NAMALWA (cell line): ENCODE results near the gene MMP24.

Experiments
- DNase-seq: peaks from one replicate; pipeline ENCODE4 v3.0.0-alpha.2; 2015; ENCODE audit warnings: low spot score

MMP24 gene

DNA sequence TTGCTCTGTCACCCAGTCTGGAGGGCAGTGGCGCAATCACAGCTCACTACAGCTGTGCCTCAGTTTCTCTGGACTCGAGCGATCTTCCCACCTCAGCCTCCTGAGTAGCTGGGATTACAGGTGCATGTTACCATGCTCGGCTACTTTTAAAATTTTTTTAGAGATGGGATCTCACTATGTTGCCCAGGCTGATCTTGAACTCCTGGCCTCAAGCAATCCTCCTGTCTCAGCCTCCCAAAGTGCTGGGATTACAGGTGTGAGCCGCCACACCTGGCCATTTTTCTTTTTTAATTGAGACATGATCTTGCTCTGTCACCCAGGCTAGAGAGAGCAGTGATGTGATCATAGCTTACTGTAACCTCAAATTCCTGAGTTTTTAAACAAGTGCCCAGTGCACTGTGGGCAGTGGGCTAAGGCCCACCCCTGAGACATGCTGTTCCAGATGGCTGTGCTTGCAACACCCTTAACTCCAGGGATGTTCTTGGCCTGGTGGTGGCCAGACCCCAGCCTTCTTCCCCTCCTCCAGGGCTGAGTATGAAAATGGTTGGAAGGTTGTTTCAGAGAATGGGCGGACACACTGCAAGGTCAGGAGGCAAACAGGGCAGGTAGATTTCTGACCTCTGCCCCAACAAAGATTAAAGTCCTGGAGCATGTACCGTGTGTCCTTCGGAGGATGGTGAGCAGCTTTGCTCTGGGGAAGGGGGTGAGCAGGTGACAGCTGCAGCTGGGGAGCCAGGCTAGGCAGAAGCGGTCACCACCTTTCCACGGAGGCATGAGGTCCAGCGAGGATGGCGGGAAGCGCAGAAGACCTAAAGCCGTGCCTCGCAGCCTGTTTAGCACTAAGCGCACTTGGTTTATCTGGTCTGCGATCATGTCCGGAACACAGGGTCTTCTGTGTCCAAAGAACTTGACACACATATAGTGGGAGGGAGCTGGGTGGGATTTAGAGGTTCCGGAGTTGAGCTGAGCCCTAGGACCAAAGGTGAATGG, 67.1 kb downstream of the MMP24 start:
- no peak for DNase-seq

DNA sequence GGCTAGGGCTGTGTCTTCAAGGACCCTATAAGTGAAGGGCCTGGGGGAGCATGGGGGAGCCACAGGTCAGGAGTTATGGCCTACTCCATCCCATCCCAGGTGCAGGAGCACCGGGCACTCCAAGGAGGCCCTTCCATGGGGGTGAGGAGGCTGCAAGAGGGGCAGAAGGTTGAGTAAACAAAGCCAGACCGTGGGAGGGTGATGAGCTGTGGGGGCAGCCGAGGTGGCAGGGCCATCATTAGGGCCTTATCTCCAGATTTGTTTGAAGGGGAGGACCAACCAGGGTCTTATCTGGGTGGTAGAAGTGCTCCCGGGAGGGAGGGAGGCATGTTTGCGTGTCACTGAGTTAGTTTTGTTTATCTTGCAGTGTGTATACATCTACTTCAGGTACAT, 67.8 kb downstream of the MMP24 start:
- no peak for DNase-seq

DNA sequence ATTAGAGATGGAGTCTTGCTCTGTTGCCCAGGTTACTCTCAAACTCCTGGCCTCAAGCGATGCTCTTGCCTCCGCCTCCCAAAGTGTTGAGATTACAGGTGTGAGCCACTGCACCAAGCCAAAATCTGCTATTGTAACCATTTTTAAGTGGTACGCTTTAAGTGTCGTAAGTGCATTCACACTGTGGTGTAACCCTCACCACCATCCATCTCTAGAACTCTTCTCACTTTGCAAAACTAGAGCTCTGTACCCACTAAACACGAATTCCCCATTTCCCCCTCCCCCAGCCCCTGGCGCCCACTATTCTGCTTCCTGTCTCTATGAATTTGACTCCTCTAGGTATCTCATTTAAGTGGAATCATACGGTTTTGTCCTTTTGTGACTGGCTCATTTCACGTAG, 68.6 kb downstream of the MMP24 start:
- no peak for DNase-seq

DNA sequence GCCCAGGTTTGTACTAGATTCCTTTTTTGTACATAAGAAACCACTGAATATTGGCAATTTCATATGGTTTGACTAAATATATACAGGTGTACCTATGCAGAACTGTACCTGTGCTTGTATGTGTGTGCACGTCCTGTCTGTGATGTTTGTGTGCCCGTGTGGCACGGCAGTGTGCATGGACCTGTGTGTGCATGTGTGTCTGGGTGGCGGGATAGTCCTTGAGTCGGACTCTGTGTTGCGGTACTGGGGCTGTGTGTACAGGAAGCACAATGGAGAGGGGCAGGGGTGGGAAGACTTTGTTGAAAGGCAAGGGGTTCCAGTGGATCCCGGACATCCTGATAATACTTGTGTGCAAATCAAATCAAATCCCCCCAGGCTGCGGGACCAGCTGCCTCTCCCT, 69.2 kb downstream of the MMP24 start:
- no peak for DNase-seq

DNA sequence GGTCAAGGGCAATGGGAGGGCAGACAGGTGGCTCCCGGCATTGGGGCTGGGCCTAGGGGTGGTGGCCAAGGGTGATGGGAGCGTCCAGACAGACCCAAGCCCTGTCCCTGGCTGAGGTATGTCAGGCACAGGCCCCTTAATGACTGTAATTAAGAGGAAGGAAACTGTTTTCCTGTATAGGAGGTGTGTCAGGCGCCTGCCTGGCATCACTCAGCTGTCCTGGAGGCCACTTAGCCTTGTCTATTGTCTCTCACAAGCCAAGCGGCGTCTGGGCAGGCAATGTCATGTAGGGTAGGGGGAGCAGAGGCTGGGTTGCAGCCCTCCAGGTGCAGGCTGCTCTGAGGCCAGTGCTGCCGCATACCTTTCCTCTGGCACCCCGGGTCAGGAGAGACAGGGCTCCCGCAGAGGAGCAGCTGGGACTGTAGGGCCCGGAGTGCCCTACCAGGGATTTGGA, 69.6 kb downstream of the MMP24 start:
- no peak for DNase-seq

DNA sequence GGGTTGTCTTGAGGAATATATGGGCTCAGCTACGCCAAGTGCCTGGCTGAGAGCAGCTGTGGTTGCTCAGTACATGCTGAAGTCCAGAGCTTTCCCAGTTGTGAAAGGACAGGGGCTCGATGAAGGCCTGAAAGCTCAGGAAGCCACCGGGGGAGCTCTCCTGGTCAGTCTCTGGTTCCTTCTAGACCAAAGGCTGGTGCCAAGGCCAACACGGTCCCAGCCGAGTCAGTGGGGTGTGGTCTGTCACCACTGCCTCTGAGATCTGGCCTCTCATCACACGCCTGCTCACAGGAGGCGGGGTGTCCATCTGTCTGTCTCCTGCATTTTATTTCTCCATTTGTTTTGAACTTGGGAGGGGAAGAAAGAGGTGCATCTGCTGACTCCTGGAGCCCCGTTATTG, 70.7 kb downstream of the MMP24 start:
- no peak for DNase-seq

DNA sequence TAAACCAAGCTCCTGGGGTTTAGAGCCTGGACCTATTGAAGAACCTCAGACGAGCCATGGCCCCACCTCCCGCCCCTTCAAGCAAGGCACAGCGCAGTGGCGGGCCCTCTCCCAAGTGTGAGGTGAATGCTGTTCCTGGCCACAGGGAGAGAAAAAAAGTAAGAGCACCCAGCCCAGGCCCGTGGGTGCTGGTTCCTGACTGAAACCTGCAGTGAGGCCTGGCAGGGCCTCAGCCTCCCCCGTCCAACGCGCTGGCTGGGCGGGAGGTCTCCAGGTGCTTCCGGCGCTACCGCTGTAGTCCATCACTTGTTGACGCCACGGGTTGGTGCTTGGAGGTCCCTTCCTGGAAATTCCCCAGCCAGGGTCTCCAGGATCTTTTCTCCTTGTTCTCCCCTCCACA, 71.2 kb downstream of the MMP24 start:
- no peak for DNase-seq

DNA sequence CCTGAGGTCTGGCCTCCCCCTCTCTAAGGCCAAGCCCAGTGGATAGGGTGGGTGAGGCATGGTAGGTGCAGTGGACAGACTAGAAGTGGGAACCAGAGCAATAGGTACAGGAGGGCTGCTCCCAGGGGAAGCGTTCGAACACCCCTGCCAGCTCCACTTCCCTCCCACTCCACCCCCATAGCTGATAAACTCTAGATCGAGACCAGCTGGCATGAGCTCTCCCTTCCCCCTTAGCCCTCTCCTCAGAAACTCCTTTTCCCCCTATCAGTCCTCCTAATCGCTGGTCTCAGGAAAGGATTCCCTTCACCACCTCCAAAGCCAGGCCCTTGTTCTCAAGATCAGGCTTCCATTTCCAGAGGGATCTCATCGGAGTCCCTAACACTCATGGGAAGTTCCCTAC, 71.8 kb downstream of the MMP24 start:
- DNase-seq = no peak

DNA sequence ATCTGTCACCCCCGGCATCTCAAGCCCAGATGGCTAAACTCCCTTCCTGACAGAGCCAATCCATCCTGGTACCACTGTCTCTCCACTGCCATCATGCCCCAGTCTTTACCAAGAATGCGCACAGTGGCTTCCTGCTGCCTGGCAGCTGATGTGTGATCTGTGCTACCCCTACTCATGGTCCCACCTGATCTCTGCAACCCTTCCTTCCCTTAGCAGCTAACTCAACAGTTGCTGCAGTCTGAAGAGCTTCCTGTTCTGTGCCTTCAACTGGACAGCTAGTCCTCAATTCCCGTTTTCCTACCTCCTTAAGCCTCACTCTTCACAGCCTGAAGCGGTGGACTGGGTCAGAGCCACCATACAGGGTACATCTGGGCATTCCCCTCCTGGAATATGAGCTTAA, 73.3 kb downstream of the MMP24 start:
- DNase-seq = no peak

DNA sequence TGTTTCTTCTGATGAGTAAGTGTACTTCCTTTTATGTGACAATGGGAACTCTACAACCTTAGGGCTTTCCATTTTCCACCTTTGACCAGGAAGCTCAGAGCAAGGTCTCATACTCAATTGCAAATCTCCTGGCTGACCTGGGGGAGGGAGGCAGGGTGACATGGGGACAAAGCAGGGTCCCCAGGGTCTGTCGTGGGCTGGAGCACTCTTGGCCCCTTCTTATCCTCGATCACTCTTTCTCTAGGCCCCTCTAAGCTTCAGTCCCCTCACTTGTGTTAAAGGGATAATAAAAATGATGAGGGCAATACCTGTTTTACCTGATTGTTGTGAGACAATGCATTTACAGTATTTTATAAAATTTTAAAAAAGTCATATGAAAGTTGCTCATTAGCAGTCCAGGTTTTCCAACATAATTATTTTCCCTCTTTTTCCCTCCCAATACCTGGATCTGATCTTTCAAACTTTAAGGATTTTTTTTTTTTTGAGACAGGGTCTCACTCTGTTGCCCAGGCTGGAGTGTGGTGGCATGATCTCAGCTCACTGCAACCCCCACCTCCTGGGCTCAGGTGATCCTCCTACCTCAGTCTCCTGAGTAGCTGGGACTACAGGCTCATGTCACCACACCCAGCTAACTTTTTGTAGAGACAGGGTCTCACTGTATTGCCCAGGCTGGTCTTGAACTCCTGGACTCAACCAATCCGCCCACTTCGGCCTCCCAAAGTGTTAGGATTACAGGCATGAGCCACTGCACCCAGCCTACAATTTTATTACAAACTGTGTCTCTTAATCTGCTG, 74.2 kb downstream of the MMP24 start:
- no peak for DNase-seq

DNA sequence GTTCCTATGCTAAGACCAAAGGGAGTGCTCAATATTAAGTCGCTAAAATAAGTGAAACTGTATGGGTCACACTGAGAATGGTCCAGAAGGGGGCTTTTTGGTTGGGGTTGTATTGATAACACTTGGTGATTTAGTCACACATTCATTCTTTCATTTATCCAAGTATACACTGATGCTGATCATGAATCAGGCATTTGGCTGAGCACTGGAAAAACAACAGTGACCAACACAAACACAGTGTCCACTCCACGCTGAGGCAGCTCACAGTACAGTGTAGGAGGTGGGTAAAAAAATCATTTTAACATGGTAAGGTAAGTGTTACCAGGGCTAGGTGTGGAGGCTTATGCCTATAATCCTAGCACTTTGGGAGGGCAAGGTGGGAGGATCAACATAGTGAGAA, 74.9 kb downstream of the MMP24 start:
- DNase-seq = no peak

DNA sequence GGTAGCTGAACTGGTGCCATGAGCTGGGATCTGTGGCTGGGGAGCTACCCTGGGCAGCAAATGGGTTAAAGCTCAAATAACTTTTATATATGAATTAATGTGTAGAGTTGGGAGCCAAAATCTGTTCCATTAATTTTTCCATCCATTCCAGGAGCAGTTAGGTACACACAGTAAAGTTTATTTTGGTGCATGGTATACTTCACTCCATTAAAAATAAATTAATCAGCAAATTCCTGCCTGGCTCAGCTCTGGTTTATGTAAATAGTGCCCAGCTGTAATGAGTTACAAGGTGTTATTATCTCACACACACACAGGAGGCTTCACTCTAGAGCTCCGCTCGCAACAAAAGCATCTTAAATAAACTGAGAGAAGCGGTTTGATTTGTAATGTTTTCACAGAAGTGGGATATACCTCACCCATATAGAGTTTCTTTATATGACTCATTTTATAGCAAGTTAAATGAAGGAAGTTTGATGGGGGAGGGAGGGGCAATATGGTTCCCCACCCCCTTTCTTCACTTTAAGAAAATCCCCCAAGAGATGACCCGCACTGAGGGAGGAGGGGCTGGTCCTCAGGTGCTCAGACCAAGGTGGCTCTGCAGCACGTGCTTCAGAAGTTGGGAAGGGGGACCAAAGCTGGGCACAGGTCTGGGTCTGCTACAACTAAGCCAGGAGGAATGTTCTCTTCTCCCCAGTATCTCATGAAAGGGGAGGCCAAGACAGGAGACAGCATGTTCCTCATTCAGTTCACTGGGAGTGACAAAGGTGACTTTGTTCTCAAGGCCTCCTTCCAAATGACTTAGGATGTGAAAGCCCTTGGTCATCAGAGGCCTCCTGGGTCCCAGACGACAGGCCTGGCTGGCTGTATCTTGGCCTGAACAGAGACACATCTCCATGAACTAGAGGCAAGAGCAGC, 76.2 kb downstream of the MMP24 start:
- DNase-seq = no peak

DNA sequence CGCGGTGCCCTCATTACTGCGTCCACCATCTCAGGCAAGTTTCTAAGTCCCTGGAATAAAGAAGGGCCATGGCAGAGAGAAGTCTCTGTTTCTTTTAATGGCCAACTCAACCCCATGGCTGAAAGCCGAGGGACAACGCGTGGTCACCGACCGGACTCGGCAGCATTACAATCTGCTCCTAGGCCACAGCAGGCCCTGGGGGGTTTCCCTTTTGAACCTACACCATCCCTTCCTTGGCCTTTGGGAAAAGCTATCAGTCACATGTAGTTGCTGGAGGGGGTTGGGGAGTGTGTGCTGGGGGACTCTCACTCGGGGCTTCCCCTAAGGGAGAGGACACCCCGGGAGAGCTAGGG, 76.9 kb downstream of the MMP24 start:
- no peak for DNase-seq

DNA sequence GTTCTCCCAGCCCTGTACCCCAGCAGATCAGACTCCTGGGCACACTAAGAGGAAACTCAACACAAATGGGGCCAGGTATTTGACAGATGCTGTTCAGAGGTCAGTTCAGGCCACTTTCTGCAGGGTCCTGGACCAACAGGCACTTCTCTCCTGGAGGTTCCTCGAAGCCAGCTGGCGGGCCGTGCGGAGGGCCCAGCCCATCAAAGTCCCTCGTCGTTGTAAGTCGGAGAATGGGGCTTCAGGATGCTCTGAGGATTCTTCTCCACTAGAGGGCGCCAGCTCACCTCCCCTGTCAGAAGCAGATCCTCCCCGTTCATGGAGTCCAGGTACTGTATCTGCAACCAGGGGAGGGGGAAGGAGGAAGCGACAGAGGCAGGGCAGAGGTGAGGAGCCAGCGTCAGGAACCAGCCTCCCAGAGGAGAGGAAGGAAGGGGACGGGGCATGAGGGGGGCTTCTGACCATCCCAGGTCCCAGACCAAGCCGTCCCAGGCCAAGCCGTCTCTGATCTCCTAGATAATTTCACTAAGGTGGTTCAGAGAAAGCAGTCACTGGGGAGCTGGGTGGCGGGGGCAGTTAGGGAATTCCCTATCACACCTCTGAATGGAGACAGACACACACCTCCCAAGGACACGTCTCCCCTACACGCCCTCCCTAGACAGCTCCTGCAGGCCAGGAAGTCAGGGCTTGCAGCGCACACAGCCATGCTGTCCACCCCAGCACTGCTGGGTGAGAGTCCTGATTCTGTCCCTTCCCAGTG, 77.4 kb downstream of the MMP24 start:
- DNase-seq = peak; percentile 91

DNA sequence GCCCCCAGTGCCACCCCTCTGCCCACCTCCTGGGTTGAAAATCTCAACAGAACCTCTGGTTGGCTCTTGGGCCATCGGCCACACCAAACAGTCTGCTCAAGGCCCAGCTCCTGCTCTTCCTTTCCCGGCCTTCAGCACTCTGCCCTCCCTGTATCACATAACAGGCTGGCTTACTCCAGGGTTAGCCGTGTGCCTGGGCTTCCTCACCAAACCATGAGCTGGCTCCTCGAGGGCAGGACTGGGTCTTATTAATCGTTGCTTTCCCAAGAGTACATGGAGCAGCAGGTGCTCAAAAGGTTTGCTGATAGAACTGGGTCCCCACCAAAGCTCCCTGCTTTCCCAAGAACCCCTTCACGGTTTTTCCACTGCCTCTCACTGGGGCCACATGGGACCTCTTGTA, 78.5 kb downstream of the MMP24 start:
- no peak for DNase-seq

DNA sequence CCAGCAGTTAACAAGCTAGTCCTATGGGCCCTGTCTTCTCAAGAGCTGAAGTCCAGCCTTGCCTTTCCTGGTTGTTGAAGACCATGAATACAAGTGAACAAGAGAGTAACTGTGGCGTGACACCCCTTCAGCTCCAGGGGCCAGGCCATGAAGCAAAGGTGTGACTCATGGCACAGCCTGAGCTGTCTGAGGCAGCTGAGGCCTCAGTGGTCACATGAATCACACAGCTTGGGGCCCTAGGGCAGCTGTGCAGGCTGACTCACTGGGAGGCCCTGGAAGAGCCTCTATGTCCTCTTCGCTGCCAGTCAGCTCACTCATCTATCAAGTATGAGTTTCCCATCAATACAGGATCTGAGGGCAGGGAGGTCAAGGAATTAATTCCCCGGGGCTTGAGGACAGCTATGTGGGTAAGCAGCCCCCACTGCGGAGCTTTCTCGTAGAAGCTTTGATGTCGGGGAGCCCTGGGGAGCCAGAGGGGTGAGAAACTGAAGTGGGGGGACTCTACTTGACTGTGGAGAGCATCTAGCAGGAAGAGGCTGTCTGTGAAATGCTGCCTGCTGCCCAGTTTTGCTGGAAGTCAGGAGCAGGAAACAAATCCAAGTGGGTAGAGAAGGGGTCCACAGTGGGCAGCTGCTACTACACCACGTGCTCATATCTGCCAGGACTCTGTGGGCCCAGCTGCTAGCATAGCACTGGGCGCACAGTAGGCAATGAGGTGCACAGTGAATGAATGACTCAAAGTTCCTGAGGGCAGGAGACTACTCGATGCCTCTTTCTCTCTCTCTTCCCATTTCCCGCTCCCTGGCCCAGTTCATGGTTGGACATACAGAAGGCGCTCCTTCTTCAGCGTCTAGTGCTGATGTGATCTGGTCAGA, 79.4 kb downstream of the MMP24 start:
- no peak for DNase-seq

DNA sequence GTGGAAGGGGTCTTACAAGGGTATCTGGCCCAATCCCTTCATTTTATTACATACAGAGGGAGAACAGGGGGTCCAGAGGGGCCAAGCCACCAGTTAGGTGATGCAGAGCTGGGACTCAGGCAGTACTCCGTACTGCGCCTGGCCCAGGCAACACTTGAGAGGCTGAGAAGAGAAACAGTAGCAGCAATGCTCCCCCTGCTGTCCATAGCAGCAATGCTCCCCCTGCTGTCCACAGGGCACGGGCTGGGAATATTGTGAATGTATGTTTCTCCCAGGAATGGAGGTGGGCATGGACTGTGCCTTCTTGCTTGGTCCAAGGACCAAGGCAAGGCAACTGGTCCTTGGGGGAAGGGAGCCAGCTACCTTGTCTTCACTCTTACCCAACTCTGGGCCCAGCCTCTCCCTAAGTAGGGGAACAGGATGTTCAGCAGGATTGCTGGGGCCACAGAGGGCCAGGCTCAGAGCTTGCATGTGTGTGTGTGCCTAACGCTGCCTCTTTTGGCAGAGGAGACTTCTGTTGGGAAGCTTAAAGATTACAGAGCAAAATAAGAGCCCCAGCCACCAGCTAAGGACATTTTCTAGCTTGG, 80.5 kb downstream of the MMP24 start:
- peak; percentile 58 for DNase-seq

DNA sequence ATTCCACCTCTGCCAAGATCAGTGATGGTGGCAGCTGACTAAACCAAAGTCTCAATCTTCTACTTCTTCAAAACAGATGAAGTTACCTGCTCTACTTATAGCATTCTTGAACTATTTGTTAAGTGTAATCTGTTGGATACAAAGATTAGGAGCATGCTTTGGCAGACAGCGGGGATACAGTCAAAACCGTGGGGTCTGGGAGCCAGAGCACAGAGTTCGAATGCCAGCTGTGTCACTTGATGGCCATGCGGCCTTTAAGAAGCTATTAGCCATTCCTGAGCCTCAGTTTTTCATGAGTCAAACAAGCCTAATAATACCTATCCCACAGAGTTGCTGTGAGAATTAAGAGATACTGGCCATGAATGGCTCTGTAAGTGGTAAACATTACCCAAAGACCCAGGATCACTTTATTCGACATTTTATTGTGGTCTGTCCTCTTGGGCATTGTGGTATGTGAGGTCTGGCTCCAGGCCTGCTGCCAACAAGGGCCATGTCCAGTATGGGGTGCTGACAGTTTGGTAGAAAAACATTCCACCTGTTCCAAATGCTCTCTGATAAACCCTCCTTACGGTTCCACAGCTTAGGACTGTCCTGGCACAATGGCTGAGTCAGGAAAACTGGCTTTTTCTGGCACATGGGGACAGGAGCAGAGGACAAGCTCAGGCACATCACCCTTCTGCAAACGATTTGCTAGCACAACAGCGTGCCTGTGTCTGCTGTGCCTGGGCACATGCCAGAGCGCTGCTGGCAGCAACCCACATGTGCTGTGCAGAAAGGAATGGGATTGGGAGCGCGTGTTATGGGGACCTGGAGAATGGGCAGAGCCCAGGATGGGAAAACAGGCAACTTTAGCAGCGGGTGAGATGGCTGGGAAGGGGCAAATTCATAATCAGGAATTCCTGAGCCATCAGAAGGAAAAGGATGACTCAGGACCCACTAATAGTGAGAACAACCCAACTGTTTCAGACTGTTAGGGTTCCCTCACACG, 81.5 kb downstream of the MMP24 start:
- no peak for DNase-seq

DNA sequence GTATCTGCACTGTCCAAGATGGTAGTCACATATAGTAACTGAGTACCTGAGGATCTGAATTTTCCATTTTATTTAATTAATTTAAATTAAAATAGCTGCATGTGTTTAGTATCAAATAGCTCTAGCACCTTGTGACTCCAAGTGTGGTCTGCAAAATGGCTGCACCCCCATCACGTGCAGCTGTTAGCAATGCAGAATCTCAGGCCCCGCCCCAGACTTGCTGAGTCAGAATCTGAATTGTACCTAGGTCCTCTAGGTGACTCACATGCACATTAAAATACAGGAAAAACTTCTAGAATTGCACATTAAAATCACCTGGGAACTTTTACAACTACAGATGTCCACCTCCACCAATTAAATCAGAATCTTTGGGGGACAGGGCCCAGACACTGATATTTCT, 84.9 kb downstream of the MMP24 start:
- DNase-seq = no peak
